HK-2 (cell line): ENCODE data around the gene FBXL15.
"Not testable (repeated sequence)": the region's sequence is repeated elsewhere in the genome, so short reads cannot be mapped to it uniquely, and the experiment has no call there.

ENCODE experiments used
- DNase-seq: peaks from one replicate; pipeline ENCODE4 v3.0.0-alpha.2; 2018; ENCODE audit not compliant: unreplicated experiment

FBXL15 gene

GRCh38 chr10:102429468-102429867 is 8.8 kb downstream of the FBXL15 start:
- no peak for DNase-seq

GRCh38 chr10:102431452-102432124 is 11.0 kb downstream of the FBXL15 start:
- DNase-seq, result no peak

DNA sequence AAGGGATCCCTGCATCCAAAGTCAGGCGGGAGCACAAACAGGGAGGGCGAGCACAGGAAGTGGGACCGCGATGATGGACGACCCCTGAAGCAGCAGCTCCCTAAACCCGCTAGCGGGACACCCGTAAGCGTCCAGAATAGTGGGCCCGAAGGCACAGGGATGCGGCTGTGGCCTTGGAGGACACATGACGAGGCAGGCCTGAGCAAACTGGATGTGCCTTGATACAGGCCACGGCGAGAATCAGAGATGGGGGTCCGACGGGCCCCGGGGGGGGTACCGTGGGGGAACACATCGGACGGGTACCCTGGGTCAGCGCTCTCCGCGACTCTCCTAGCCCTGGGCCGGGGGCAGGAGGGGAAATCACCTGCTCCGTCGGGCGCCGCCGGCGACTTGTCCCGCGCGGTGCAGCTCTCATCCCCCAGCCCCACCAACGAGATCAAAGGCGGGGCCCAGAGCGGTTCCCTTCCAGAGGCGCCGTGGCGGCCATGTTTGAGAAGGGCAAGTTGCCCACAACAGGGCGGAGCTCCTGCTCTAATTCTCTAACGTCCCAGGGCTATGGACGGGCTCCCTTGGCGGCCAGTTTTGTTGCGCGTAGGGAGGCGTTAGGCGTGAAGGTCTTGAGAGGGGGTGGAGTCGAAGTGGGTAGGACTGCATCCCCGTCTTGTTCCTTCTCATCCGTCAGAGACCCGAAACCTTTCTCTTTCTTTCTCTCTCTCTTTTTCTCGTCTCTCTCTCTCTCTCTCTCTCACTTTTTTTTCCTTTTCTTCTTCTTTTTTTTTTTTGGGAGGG is 11.7 kb downstream of the FBXL15 start, which contains the start of gene CUEDC2:
Gene CUEDC2, minus strand, starts transcription at position 413 of the 789 bp plus-strand sequence. CDS start 7,386 bp downstream, outside the sequence.
- DNase-seq, result peak; percentile 98

DNA sequence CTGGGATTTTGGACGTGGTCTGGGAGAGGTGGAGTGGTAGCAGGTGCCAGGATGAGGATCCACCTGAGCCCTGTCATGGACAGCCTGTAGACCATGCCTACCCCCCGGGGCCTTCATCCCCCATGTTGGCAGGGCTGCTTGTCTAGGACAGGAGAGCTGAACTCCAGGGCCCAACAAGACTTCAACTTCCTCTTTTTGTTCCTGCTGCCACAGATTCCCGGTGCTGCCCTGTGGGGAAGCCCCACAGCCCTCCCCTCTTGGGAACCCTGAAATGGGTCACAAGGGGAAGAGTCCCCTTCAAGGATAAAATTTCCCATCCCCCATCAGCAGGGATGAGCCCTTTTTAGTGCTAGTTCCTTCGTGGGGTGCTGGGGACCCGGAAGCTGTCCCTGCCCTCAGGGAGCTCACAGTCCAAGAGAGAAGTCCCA is 13.0 kb downstream of the FBXL15 start:
- no peak for DNase-seq

DNA sequence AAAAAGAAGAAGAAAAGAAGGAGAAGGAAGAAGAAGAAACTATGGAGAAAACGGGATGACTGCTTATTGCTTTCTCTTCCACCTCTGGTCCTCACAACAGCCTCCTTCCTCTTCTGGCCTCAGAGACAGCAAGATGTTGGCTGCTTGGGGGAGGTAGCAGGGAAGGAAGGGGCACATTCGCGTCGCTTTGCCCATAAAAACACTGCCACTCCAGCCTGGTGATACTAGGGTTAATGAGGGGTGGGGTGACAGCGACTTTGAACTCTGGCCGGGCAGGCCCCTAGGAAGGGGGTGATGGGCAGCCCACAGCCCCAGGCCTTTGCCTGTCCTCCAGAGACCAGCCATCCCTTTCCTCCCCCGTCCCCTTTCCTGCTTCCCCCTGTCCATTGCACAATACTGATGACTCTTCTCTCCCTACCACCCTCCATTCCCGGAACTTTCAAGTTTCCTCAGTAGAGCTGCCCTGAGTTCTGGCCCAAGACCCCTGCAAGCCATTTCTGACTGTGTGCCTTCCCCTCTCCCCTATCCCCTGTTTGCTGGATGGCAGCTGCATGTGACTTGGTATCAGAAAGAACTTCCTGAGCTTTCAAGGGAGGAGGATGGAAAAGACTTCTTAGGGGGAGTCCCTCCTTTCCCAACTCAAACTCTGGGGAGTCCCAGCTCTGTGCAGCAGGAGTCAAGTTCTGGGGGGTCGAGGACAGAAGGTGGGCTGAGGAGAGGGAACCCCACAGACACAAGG is 13.9 kb downstream of the FBXL15 start:
- DNase-seq, result no peak

DNA sequence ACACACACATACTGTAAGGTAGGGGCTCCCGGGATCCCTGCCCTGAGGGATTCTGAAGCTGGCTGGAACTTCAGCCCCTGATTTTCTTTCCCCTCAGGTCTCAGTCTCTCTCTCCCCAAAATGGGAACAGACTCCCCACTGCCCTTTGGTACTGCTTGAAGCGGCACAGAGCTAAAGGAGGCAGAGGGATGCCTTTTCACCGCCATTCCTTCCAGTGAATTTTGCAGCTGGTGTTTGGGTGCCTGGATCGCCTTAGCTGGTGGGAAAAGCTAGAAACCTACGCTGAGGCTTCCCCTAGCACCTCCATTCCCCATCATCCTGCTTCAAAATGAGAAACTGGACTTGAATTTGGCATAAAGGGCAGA is 14.5 kb downstream of the FBXL15 start:
- no peak for DNase-seq

DNA sequence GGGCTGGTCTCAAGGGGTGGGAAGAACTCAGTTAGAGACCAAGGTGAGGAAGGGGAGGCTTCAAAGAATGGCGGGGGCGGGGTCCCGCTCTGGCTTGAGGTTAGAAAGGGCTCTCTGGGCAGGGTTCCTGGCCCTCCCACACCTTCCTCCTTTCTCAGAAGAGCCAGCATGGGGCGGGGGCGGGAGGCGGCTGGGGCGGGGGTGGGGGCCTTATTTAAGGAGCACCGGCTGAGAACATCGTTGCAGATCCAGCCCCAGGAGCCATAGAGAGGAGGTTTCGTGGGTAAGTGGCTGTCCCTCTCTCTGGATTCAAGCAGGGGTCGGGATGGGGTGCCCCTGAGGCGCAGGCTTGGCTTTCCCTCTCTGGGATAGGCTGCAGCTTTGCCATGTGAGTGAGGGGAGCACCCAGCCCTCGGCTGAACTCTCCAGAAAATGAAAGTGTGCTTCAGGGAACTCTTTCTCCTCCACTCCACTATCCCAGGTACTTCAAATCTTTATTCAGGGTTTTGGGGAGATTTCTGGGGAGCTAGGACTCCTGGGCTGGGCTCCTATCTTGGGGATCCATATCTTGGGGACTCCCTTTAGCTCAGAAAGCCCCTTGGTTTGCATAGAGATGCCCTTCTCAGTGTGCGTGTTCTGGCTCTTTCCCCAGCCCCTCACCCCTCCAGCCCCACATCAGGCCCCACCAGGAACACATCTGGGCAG is 15.0 kb downstream of the FBXL15 start:
- no peak for DNase-seq

GRCh38 chr10:102436312-102436711 is 15.7 kb downstream of the FBXL15 start:
- no peak for DNase-seq

GRCh38 chr10:102437515-102437914 is 16.9 kb downstream of the FBXL15 start:
- DNase-seq, result no peak

DNA sequence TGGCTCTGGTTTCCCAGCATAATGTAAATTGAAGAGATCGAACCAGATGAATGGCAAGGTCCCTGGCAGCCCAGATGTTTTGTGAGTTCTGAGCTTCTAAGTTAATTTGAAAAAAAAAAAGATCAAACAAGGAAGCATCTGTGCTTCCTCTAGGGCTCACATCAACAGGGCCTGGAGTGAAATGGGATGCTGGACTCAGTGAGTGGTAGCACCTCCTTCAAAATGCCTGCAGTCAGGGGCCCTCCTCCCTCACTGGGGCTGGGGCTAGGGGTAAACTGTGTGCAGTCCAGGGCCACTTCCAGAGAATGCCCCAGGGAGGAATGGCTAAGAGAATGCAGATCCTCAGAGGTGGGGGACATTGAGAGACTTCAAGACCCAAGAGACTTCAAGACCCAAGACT is 17.7 kb downstream of the FBXL15 start:
- DNase-seq, result no peak

DNA sequence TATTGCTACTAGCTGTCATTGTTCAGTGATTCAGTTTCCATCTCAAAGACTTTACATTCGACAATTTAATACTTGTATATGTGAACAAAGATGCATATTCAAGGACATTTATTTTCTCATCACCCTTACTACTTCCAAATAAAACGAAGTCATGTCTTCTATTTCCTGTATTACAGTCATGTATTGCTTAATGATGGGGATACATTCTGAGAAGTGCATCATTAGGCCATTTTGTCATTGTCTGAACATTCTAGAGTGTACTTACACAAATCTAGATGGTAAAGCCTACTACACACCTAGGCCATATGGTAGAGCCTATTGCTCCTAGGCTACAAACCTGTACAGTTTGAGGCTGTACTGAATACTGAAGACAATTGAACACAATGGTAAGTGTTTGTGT is 24.2 kb downstream of the FBXL15 start:
- DNase-seq, result no peak

DNA sequence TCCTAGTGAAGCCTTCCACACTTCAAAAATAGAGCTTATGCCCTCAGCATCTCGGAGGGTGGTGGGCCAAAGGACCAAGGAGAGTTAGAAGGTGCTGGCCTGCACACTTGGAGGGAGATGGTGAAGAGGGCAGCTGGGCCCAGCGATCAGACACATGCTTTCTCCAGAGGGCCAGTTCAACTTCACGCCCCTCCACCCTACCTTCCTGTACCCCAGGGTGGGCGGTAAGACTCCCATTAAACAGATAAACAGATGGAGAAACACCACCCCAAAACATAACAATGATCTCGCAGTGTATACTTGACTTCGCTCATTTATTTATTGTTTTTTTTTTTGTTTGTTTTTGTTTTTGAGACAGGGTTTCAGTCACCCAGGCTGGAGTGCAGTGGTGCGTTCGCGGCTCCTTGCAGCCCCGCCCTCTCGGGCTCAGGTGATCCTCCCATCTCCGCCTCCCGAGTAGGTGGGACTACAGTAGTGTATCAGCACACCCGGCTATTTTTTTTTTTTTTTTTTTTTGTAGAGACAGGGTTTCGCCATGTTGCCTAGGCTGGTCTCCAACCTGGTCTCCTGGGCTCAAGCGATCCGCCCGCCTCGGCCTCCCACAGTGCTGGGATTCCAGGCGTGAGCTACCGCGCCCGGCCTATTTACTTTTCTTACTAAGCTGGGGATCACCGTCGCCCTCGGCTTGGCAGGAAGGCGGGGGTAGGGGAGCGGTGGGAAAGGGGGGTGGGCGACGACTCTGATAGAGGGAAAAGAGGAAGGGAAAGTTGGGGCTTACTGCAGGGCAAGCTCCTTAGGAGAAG is 28.9 kb downstream of the FBXL15 start:
- peak; percentile 83 for DNase-seq

GRCh38 chr10:102450124-102450373 is 29.4 kb downstream of the FBXL15 start:
- no peak for DNase-seq

GRCh38 chr10:102450374-102451104 is 29.9 kb downstream of the FBXL15 start:
- DNase-seq, result peak; percentile 89

GRCh38 chr10:102451105-102451969 is 30.7 kb downstream of the FBXL15 start, which contains the start of gene C10orf95:
TSS of gene C10orf95 (minus strand) at chr10:102451543. CDS start at chr10:102451093, 450 bp downstream.
- peak; percentile 45 for DNase-seq

DNA sequence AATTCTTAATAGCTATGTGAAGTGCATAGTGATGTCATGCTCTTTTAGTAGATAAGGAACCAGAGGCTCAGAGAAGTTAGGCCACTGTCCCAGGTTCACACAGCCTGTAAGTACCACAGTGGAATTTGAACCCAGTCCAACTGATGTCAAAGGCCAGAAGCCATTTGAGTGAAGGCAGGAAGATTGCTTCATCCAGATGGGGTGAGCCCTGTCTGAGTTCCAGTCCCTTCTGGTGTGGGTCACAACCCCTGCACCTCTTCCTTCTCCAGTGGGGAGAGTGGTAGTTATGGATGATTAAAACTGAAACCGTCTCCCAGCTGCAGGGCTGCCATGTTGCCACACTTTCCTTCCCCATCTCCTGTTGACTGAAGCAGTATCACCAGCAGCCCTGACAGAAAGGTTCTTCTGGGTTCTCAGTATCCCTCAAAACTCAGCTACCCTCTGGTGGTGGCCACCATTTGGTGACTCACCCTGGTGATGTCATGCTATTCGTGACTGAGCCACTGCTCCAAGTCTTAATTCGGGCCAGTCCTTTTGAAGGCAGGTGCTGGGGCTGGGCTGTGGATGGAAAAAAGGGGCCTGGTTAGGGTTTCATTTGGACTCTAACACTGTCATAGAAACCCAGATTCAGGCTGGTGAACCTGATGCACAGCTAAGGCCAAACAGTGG is 32.2 kb downstream of the FBXL15 start:
- peak; percentile 71 for DNase-seq

DNA sequence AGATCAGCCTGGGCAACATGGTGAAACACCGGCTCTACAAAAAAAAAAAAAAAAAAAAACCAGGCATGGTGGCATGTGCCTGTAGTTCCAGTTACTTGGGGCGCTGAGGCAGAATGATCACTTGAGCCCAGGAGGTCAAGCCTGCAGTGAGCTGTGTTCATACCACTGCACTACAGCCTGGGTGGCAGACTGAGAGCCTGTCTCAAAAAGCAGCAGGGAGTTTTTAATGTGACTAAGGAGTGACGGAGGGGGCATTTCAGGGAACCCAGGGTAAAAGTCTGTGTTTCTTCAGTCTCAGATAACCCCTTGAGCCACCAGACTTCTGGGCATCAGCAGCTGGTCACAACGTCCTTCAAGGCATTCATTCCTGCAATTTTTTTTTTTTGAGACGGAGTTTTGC is 32.9 kb downstream of the FBXL15 start:
- peak; percentile 35 for DNase-seq

- DNase-seq, result not testable (repeated sequence)
These were observed 34.2 kb downstream of the FBXL15 start for GRCh38 chr10:102454662-102455487.
